CD14-positive monocyte (primary cell): ENCODE measurements around the gene CALD1. TPM values are rescaled to one million over a fixed set of nuclear protein-coding genes. Genes with fewer than 3 reads are reported as not detected.

Source experiments
- DNase-seq, 3 donors: peaks; one replicate each; pipeline ENCODE4 v3.0.0-alpha.2; 2011 to 2022
- H2AFZ ChIP-seq: 2 replicates; pipeline ENCODE4 v1.6.0; 2012; ENCODE audit warnings: mild to moderate bottlenecking, low read depth, low read length, inconsistent platforms; ENCODE audit not compliant: insufficient read depth, poor library complexity, severe bottlenecking
- H3K27ac ChIP-seq, 2 donors: 1 replicate in 1 of 2; 2 replicates in 1 of 2; pipeline ENCODE4 v1.5.1; 2012 to 2013; ENCODE audit warnings: low read length in 2 of 2, control low read depth in 1 of 2, inconsistent platforms in 1 of 2, low read depth in 1 of 2, mild to moderate bottlenecking in 1 of 2
- H3K27me3 ChIP-seq, 2 donors: one replicate each; pipeline versions ENCODE4 v1.6.0 to v1.6.1; 2011 to 2013; ENCODE audit warnings: low read length in 2 of 2; ENCODE audit not compliant: control insufficient read depth in 2 of 2, insufficient read depth in 2 of 2
- H3K36me3 ChIP-seq, 2 donors: replicated peaks in 1 of 2; 1 replicate in 1 of 2; 2 replicates in 1 of 2; pipeline versions ENCODE4 v1.5.1 to v1.6.1; 2012 to 2013; ENCODE audit warnings: low read length in 2 of 2, control low read depth in 1 of 2, inconsistent platforms in 1 of 2, mild to moderate bottlenecking in 1 of 2; ENCODE audit not compliant: insufficient read depth in 2 of 2, control insufficient read depth in 1 of 2
- H3K4me1 ChIP-seq, 2 donors: 1 replicate in 1 of 2; 2 replicates in 1 of 2; pipeline versions ENCODE4 v1.5.1 to v1.6.1; 2012 to 2013; ENCODE audit warnings: low read length in 2 of 2, control low read depth in 1 of 2, inconsistent platforms in 1 of 2, mild to moderate bottlenecking in 1 of 2, moderate library complexity in 1 of 2; ENCODE audit not compliant: insufficient read depth in 2 of 2, control insufficient read depth in 1 of 2
- H3K4me2 ChIP-seq: replicated peaks from 2 replicates; pipeline ENCODE3; 2012; ENCODE audit warnings: low read length, moderate library complexity, mild to moderate bottlenecking; ENCODE audit not compliant: poor library complexity, severe bottlenecking; ENCODE audit errors: extremely low read depth
- H3K4me3 ChIP-seq, 3 experiments: fragments of 200-600 bp in 1 of 3; sonication (generic) in 1 of 3; replicated peaks in 1 of 3; 1 replicate in 2 of 3; 2 replicates in 1 of 3; pipeline ENCODE4 v1.5.1; 2011 to 2013; ENCODE audit warnings: low read length in 3 of 3, mild to moderate bottlenecking in 3 of 3, control low read depth in 2 of 3, low read depth in 2 of 3, inconsistent platforms in 1 of 3, moderate library complexity in 1 of 3
- H3K79me2 ChIP-seq: 2 replicates; pipeline ENCODE4 v1.6.0; 2012; ENCODE audit warnings: mild to moderate bottlenecking, control low read depth, inconsistent platforms, low read length, moderate library complexity; ENCODE audit not compliant: insufficient read depth
- H3K9ac ChIP-seq: 2 replicates; pipeline ENCODE4 v1.6.0; 2017; ENCODE audit warnings: low read length, mild to moderate bottlenecking; ENCODE audit not compliant: insufficient read depth, poor library complexity, severe bottlenecking
- H3K9me3 ChIP-seq, 2 donors: replicated peaks in 1 of 2; 1 replicate in 1 of 2; 2 replicates in 1 of 2; pipeline versions ENCODE4 v1.5.1 to v1.6.1; 2012 to 2013; ENCODE audit warnings: low read length in 2 of 2, control low read depth in 1 of 2; ENCODE audit not compliant: control insufficient read depth in 1 of 2, insufficient read depth in 1 of 2
- H4K20me1 ChIP-seq: 2 replicates; pipeline ENCODE4 v1.6.0; 2012; ENCODE audit warnings: mild to moderate bottlenecking, low read length, control low read depth, moderate library complexity; ENCODE audit not compliant: insufficient read depth
- H3K27ac Mint-ChIP-seq, 7 donors: one replicate each; pipeline ENCODE4 v1.8.0; 2020; ENCODE audit warnings: mild to moderate bottlenecking in 7 of 7, mixed read lengths in 7 of 7, moderate library complexity in 6 of 7, inconsistent platforms in 2 of 7
- H3K27me3 Mint-ChIP-seq, 3 donors: one replicate each; pipeline ENCODE4 v1.8.0; 2021 to 2022; ENCODE audit warnings: low read depth in 3 of 3, mild to moderate bottlenecking in 3 of 3, mixed read lengths in 3 of 3, moderate library complexity in 3 of 3, inconsistent platforms in 1 of 3
- H3K36me3 Mint-ChIP-seq, 2 donors: one replicate each; pipeline ENCODE4 v1.8.0; 2020; ENCODE audit warnings: mixed read lengths in 2 of 2, inconsistent platforms in 1 of 2, mild to moderate bottlenecking in 1 of 2
- H3K4me1 Mint-ChIP-seq: one replicate; pipeline ENCODE4 v1.8.0; 2020; ENCODE audit warnings: mild to moderate bottlenecking, mixed read lengths
- H3K4me3 Mint-ChIP-seq, 2 donors: one replicate each; pipeline ENCODE4 v1.8.0; 2020; ENCODE audit warnings: mild to moderate bottlenecking in 2 of 2, mixed read lengths in 2 of 2, moderate library complexity in 1 of 2
- H3K9me3 Mint-ChIP-seq, 7 donors: one replicate each; pipeline ENCODE4 v1.8.0; 2020 to 2022; ENCODE audit warnings: mixed read lengths in 7 of 7, mild to moderate bottlenecking in 6 of 7, moderate library complexity in 6 of 7, inconsistent platforms in 2 of 7
- WGBS: methylation state at CpG from one replicate; pipeline ENCODE4 v1.1.5; 2013; ENCODE audit warnings: missing lambda C conversion rate; ENCODE audit not compliant: insufficient coverage; 5-methylcytosine and 5-hydroxymethylcytosine counted together
- intact Hi-C, 2 donors: fragments of 100-400 bp; cut with micrococcal nuclease; formaldehyde crosslinking; loops; one replicate each; pipeline versions ENCODE4 v1.15.0 to v1.15.1; 2023
- polyA plus RNA-seq, 3 donors: library from polyadenylated mRNA; depleted of rRNA in 1 of 3; unstranded in 2 of 3; stranded (reverse) in 1 of 3; fragments of 300-500 nt in 2 of 3; fragments of >200 nt in 1 of 3; fragmentation: Illumina TruSeq in 2 of 3; gene quantifications; 1 replicate in 2 of 3; 2 replicates in 1 of 3; pipeline ENCODE4 v1.2.3, GENCODE V29; 2012 to 2021
- TF ChIP-seq, protein P1 (sequence below): fragments of 200-600 bp; IDR thresholded peaks from one replicate; pipeline ENCODE4 v1.8.0; 2022; ENCODE audit warnings: antibody characterized with exemption, mild to moderate bottlenecking

CALD1 gene
- polyA plus RNA-seq, 3 donors, result 0.18 TPM; not detected in 2

DNA sequence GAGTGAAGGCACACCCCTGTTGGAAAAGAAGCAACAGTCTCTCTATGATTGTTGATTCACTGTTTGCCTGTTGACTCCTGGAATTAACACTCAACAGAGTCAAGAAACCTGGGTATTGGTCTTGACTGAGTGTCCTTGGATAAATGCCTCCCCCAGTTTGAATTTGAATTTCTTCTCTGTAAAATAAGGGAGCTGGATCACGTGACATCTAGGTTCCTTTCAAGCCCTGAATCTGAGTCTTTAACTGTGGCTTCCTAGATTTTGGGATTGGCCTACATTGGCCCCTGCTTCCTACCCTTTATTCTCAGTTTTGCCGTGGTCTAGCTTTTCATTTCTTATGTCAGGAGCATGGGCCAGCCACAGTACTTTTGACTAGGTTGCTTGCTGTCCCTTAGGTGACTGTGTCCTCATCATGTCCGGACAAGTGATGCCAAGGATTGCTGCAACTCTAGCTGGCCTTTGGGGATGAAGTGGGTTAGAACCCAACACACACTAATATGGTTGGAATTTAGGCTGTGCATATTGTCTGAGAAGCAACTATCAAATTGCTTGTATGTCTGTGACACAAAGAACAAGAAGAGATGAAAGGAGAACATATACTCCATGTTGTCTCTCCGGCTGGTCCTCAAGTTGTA lies 35.4 kb downstream of the CALD1 start:
- Histone ChIP-seq H2AFZ (no peak overlapping the region), H3K27me3 (no peaks in the 10 kb centered on the region), H3K4me1 (no peaks in the 10 kb centered on the region), H3K27ac (no peak overlapping the region), H4K20me1 (no peaks in the 10 kb centered on the region), H3K9me3 (no peaks in the 10 kb centered on the region), H3K4me3 (no peak overlapping the region), H3K79me2 (no peaks in the 10 kb centered on the region), H3K4me2 (no peak overlapping the region), H3K9ac (no peak overlapping the region), H3K36me3 (no peaks in the 10 kb centered on the region)
- H3K4me3 Mint-ChIP-seq, result no peak overlapping the region
- no peaks in the 10 kb centered on the region for H3K4me1 Mint-ChIP-seq
- H3K27ac Mint-ChIP-seq, result no peak overlapping the region
- H3K9me3 Mint-ChIP-seq, result peaks cover 0 to 8% (median 0%) of the 10 kb centered on the region in 7 donors
- TF ChIP-seq, protein P1, sequence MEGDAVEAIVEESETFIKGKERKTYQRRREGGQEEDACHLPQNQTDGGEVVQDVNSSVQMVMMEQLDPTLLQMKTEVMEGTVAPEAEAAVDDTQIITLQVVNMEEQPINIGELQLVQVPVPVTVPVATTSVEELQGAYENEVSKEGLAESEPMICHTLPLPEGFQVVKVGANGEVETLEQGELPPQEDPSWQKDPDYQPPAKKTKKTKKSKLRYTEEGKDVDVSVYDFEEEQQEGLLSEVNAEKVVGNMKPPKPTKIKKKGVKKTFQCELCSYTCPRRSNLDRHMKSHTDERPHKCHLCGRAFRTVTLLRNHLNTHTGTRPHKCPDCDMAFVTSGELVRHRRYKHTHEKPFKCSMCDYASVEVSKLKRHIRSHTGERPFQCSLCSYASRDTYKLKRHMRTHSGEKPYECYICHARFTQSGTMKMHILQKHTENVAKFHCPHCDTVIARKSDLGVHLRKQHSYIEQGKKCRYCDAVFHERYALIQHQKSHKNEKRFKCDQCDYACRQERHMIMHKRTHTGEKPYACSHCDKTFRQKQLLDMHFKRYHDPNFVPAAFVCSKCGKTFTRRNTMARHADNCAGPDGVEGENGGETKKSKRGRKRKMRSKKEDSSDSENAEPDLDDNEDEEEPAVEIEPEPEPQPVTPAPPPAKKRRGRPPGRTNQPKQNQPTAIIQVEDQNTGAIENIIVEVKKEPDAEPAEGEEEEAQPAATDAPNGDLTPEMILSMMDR, result no peak
- intact Hi-C loops, result no loop called here
- WGBS, result 86% methylated on average over 2 of the region's 4 CpGs
- no peaks in the 10 kb centered on the region for H3K36me3 Mint-ChIP-seq
- H3K27me3 Mint-ChIP-seq, result peaks cover 0 to 3% (median 1%) of the 10 kb centered on the region in 3 donors
- DNase-seq, result no peak

DNA sequence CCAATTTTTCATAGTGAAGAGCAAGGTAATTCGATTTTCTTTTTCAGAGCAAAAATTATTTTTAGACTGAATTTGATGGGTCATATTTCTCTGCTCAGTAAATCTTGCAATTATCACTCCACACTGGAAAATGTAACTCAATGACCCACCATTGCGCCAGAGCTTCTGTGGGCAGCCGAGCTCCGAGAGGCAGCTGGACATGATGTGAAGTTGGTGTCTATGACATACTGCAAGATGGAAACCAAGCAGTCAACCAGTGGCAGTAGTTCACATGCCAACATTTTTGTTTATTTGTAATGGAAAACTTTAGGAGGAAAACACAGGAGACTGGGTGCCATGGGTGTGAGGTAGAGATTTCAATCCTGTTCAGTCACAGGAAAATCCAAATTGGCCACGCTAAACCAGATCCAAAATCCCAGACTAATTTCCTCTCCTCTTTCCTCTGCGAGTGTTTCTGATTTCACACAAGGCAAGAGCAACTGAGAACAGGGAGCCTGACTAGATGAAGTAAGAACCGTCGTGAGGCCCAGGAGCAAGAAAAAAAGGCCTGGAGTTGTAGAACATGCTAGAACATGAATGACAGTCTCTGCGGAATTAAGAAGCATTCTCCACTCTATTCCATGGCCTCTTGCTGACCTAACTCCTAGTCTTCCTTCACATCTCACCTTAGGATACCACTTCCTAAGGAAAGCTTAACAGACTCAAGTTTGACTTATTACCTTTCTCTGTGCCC lies 39.3 kb downstream of the CALD1 start:
- peaks cover 0 to 2% (median under 1%) of the 10 kb centered on the region in 3 donors for H3K27me3 Mint-ChIP-seq
- no peaks in the 10 kb centered on the region for H3K9me3 ChIP-seq
- intact Hi-C loops, result no loop called here
- no peaks in the 10 kb centered on the region for H3K36me3 ChIP-seq
- whole genome bisulfite sequencing, result 96% methylated on average over 5 of the region's 9 CpGs
- no peak overlapping the region for H3K4me2 ChIP-seq
- no peaks in the 10 kb centered on the region for H3K4me1 Mint-ChIP-seq
- H2AFZ ChIP-seq, result no peak overlapping the region
- no peak overlapping the region for H3K9ac ChIP-seq
- no peak overlapping the region for H3K4me3 ChIP-seq
- no peak overlapping the region for H3K27ac ChIP-seq
- H4K20me1 ChIP-seq, result no peaks in the 10 kb centered on the region
- no peak overlapping the region for H3K27ac Mint-ChIP-seq
- H3K4me1 ChIP-seq, result no peaks in the 10 kb centered on the region
- H3K9me3 Mint-ChIP-seq, result peaks cover 0 to 5% (median 0%) of the 10 kb centered on the region in 7 donors
- no peak overlapping the region for H3K4me3 Mint-ChIP-seq
- no peaks in the 10 kb centered on the region for H3K79me2 ChIP-seq
- no peaks in the 10 kb centered on the region for H3K36me3 Mint-ChIP-seq
- TF ChIP-seq, protein P1, result no peak
- DNase-seq, result no peak
- H3K27me3 ChIP-seq, result no peaks in the 10 kb centered on the region
